Fibroblast of the conjunctiva (primary cell): ENCODE data around the gene UQCRQ.

Experiments
- DNase-seq: peaks from one replicate; pipeline ENCODE4 v3.0.0-alpha.2; 2010; ENCODE audit warnings: low read depth

UQCRQ gene

DNA sequence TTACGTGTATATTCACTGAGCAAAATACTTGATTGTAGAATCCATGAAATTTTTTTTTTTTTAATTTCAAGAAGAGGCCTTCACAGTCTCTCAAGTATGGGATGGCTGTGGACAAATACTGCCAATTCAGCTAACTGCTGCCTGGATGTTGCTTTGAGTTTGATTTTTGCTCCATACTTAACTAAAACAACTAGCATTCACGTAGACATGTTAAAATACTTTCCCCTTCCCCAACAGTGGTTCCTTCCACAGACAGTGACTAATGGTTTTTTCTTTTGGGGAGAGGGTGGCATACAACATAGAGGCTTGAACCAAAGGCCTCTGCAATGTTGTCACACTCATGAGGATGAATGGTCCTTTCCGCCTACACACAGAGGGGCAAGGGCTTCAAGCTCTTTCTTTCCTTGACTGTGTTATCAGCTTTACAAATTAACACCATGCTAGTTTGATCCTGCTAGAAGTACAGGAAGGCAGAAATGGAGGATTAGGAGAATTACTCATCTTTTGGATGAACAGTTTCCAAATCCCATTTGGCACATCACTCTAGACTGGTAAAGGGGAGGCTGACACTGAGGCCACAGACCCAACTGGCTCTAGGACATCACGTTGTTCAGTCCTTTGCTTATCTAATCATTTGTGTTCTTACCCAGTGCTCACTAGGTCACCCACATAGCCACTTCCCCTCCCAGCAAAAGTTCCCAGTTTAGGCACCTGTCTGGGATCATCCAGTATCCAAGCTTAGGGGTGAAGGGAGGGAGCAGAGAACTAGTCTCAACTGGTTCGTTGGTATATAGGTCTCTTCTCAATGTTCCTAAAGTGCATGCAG, 5.2 kb downstream of the UQCRQ start:
- DNase-seq, result no peak

DNA sequence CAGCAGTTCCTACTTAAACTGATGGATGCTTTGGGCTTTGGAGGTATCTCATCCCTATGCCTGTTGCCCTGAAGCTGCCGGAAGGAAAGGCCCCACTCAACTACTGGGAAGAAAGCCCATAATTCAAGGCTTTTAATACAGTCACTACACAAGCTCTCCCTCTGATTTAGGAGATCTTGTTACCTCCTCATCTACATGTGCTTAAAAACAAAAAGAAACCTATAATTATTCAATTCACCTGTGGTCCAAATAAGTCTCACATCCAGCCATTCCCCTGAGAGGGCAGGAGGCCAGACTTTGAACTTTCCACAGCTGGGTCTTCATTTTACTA, 6.3 kb downstream of the UQCRQ start:
- DNase-seq, result no peak

DNA sequence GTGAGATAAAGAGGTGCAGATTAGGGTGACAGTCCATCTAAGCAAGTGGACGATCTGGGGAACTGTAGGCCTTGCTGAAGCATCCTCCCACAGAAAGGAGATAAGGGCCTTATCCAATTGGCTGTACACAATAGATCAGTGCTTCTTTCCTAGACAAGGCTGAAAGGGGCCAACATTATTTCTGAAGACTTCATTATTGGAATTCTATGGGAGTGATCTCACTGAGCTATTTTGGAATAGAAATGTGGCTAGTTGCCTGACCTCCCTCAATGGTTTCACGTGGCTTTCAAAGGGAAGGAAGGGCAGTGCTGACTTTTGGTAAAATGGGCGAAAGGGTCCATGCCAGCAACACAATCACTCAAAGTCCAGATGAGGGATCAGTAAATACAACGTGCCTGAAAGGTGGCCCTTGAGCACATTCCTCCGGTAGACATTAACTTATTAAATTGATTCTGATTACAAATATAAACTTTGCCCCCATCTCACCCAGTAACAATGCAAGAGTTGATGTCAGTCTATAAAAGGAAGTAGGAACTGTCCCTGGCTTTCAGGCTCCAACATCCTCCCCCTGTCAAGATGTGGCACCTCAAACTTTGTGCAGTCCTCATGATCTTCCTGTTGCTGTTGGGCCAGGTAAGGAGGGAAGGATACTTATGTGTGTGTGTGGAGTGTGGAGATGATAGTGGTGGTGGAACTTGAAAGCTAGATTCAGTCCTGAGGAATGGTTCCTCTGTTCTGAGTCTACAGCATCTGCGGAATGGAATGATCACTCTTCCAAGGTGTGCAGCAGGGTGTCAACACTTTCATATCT, 6.9 kb downstream of the UQCRQ start, which contains the start of gene LEAP2:
Gene LEAP2, plus strand, starts transcription at position 550 of the 811 bp plus-strand sequence. Its CDS starts 27 bp downstream, at position 577.
- no peak for DNase-seq

DNA sequence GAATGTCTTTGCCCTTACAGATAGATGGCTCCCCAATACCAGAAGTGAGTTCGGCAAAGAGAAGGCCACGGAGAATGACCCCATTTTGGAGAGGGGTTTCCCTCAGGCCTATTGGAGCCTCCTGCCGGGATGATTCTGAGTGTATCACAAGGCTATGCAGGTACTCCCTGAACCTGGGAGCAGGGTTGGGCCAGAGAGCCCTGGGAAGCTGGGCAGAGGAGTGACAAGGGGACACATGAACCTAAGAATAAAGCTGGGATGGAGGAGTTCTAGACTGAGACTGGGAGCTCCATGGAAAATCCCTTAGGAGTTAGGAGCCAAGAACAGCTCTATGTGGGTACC, 7.5 kb downstream of the UQCRQ start:
- no peak for DNase-seq

DNA sequence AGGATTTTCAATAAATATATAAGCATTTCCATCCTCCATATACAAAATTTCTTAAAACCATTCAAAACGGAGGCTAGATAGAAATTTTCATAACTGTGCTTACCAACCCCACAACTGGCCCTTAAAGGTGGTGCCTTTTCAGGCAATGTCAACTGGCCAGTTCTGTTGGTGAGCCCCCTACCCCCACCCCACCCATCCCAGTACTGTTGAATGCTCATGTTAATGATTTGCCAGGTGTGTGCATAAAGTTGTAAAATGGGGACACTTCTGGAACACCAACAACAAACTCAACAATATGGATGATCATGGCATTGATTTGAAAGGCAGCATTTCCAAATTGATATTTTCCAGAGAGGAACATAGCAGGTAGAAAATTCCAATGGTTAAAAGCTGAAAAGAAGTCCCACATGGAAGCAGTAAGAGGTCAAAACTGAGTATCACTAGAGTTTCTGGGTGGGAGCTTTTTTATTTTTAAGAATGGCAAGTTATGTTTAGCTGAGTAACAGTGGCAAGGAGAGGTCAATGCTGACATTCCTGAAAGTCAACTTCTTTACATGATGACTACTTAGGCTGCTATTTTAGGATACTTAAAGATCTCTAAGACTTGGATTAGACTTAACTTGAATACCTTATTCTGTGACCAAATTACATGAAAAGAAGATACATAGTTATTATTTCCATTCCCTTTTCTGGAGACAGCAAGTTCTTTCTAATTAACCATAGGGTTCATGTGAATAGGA, 9.7 kb downstream of the UQCRQ start:
- DNase-seq, result no peak

DNA sequence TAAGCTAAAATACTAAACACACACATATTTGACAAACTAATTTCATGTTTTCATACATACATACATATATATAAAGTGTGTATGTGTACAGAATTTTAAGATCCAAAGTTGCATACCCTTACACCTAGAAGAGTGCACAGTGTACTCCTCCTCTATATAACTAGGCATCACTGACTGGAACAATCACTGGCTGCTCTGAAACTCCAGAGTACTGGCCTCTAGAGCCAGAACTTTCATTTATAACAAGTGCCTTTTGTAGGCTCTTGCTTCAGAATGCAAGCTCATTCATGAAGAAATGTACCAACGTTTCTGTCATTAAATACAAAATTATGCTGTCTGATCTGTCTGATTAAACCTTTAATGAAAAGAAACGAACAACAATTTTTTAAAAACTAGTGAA, 11.0 kb downstream of the UQCRQ start:
- DNase-seq, result no peak

DNA sequence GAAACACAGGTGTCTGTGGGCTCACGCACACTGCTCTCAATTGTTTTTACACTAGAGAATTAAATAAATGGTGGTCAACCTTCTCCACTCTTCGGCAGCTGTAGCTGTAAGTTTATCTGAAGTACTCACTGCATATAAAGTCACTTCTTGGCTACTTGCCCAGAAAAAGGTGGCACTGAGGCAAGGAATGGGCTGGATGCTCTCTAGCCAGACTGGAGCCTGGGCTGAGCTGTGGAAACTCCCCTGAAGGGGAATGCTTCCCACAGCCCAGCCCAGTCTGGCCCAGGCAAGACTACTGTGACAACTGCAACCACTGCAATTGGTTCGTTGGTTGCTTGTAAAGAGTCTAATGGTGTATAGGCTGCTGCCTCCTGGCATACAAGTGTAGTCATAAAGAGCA, 11.5 kb downstream of the UQCRQ start:
- no peak for DNase-seq

DNA sequence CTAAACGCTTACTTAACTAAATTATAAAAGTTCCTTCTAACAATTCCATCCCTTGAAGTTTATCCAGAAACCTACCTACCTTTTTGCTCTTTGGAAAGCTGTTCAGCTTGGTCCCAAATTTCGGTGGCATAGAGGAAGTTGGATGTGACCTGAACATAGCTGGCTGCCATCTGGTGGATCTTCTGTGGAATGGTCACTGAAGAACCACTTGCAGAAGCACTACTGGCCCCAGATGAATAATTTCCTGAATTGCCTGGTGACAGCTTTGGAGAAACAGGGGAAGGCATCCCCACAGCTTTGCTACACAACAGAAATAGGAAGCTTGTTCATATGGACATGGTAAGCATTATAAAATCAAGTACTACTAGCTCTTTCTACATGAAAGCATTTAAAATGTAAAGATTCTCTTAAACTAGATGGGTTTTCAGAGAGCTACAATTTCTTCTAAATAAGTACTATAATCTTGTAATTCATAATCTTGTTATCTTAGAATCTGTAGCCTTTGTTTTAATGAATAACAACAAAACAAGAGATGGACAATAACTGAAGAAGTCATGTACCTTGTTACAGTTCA, 16.9 kb downstream of the UQCRQ start:
- DNase-seq, result peak; percentile 60

DNA sequence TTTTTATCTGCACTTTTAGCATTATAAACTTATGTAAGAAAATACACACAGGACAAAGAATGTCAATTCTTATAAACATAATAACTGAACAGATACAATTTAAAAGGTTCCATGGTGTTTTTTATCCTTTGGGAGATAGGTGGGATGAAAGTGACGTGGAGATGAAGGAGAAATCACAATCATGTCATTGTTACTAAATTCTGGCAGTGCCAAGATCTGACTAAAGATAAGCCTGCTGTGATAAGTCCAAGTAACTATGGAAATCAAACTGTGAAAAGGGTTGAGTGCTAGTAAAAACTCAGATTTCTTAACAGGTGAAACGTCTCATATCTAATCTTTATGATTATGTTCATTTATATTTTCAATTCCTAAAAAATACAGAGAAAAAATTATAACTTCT, 18.1 kb downstream of the UQCRQ start:
- no peak for DNase-seq

DNA sequence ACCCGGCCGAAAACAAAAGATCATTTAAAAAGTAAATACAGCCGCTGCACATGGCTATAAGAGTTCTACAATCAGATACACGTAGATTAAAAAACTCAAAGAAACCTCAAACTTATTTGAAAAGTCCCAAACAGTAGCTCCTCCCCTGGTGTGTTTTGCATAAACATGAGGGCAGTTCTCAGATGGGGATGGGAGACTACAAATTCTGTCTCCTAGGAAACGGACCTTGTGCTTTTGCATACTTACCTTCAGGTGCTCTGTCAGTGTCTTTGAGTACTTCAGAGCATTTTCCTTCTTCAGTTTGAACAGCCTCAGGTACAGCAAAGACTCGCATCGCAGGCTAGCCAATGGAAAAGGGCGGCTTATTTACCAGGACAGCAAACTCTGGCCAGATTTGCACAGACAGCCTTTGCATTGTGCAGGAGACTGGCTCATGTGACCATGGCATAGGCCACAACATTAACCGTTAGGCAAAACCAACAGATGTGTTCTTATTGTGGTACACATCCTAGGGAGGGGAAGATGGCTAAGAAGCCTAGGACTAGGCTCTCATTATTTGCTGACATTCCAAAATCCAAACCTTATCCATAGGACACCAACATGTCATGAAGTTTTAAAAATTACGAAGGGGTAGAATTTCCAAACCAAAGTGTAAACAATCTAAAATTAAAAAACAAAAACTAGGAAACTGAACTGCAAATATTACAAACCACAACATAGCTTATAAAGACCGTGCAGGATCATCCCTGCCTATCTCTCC, 19.8 kb downstream of the UQCRQ start:
- DNase-seq, result no peak

DNA sequence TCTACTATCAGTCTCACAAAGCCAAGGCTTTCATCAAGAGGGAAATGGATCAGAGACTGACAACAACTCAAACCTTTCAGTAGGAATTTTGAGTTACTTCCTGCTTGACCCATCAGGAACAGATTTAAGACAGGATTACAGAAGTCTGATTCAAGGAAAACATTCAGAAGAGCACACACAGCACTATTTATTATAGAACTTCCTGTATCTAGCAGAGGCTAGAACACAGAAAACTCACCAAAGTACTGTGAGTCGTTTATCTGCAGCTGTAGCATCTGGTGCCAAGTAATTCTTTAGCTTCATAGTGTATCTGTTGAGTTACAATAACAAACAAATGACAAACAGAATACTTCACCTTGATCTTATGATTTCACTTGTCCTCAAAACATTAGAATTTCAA, 20.8 kb downstream of the UQCRQ start:
- no peak for DNase-seq

DNA sequence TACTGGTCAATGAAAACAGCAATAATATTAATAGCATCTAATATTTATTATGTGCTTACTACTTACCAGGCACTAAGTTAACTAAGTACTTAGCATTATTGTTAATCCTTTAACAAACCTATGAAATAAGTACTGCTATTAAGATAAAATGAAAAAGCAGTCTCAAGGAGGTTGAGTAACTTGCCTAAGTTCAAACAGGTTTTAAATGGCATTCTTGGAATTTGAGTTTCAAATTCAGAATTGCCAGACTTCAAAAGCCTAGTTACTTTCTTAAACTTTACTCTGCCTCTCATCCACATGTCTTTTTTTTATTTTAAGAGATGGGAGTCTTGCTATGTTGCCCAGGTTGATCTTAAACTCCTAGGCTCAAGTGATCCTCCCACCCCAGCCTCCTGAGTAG, 23.1 kb downstream of the UQCRQ start:
- no peak for DNase-seq

DNA sequence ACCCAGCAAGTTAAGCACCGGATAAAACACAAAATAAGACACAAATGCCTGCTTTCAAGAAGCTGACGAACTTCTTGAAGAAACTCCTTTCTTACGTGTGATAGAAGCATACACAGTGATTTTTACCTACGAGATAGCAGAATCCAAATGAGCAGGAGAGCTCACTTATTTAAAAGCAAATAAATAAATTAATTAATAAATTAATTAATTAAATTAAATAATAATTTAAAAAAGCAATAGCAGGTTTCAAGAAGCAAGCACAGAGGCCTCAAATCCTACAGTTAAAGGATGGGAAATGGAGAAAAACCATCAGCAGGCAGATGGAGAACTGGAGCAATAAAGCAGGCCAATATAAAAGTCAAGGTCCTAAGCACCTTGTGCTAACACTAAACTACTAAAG, 24.4 kb downstream of the UQCRQ start:
- DNase-seq, result no peak

DNA sequence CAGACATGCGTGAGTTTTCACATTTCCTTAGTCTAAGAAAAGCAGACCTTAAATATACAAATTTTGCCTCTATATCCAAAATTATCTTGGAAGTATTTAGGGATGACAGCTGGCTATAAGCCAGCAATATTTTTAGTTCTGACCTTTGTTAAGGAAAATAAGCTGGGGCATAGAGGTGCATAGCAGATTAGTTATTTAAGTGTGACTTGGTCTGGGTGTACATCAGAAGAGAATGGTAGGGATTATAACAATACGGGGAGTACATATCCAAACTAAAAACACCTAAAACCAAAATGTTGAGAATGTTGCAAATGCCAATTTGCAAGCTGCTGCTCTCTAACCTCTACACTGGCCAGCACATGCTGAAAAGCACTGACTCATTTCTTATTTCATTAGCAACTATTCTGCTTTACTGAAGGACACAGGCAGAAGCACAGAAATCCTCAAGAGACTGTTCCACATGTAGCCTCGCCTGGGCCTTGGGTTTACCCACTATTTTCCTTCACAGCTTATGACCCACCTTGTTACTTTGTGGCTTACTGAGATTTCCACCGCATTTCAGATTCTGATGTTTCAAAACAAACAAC, 29.4 kb downstream of the UQCRQ start:
- no peak for DNase-seq

DNA sequence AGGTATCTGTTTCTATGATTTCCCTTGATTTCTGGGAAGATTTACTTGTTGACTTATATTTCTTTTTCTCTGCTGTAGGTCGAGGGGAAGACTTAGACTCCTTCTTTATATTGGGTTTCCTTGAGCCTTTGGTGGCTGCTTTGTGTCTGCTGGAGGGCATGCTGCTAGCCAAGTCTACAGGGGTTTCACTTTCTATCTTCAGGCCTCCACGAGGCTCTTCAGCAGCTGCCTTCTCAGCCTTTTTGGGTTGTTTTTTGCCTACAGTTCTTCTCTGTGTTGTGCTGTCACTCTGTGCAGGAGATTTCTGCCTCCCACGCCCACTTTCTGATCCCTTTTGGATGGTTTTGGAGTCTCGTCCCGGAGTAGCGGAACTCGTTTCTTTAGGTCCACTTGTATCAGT, 30.2 kb downstream of the UQCRQ start:
- no peak for DNase-seq

DNA sequence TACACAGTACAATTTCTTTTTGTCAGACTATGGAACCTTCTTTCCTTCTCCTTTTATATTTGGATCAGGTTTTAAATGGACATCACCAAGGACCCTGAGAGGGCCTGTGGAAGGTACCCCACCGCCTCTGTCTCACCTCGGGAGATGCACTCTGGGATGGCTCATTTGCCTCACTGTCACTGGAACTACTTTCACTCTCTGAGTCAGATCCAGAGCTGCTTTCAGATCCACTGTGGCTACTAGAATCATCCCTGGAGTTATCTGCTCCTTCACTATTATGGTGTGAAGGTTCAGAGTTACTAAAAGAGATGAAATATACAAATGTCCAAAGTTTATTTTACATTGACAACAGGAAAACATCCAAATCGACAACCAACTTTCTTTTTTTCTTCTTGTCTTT, 31.7 kb downstream of the UQCRQ start:
- DNase-seq, result no peak

DNA sequence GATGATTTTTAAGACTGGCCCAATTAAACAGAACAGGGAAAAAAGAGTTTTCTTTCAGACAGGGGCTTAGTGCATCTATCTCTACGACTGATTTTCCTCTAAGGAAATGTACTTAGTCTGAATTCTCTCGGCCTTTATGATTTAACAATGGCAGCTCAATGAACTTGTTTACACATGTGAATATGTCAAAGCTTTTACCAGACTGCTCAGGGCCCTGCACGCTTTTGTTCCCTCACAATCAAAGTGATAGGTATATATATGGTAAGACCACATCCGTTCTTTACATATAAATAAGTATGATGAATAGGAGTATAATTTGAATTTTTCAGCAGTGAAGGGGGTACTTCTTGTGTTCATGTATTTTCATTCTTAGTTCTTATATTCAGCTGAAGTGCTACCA, 34.6 kb downstream of the UQCRQ start:
- no peak for DNase-seq

DNA sequence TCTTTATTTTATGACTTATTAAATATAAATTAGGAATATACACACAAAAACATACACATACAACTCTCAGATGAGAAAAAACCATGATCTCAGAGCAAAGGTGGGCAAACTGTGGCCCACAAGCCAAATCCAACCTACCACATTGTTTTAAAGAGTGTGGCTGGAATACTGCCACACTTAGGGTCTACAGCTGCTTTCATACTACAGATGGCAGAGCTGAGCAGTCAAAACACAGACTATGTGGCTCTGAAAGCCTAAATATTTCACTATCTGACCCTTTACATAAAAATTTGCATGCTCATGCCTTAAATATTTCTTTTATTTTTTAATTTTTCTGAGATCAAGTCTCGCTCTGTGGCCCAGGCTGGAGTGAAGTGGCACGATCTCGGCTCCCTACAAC, 35.3 kb downstream of the UQCRQ start:
- DNase-seq, result no peak

DNA sequence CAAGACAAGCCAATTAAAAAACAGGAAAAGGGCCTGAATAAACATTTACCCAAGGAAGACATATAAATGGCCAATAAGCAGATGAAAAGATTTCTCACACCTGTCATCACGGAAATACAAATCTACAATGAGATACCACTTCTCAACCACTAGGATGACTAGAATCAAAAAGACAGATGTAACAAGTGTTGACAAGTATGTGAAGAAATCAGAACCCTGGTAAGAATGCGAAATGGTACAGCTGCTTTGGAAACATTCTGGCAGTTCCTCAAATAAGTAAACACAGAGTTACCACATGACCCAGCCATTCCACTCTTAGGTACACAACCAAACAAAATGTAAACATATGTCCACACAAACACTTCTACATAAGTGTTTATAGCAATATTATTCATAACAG, 39.5 kb downstream of the UQCRQ start:
- peak; percentile 6 for DNase-seq

DNA sequence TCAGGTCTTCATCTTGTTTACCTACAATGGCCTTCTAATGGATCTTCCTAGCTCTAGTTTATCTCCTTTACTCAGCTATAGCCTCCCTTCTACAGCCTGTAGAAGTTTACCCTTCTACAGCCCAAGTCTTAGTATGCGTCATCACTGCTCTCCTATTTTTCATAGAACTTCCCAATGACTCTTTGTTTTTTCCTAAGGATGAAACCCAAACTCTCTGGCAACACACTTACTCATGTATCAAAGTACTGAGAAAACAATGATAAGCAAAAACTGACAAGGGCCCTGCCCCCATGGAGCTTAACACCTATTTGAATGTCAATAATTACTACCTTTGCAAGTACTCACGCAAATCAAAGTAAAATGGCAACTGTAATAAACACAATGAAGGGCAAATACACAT, 40.7 kb downstream of the UQCRQ start:
- no peak for DNase-seq

DNA sequence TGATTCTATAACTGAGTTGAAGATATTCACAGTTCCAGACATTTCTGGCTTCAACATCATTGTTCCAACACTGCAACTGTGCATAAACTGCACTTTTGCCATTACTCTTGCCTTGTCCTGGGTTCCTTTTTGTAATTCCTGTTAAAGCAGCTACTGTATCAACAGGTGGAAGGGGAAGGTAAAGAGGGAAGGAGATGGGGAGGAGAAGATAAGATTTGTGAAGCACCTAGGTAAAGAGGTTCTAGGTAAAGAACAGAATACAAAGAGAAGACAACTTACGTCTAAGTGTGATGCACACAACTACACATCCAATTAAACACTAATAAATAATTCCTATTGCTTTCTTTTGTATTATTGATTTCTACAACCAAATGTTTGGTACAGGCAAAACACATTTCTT, 43.3 kb downstream of the UQCRQ start:
- no peak for DNase-seq

DNA sequence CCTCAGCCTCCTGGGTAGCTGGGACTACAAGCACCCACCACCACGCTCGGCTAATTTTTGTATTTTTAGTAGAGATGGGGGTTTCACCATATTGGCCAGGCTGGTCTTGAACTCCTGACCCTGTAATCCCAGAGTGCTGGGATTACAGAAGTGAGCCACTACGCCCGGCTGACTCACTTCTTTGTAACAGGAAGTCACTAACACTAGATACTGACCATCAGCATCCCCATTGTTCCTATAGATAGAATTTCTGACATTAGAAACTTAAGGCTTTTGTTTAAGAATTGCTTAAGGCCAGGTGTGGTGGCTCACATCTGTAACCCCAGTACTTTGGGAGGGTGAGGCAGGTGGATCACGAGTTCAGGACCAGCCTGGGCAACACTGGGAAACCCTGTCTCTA, 49.2 kb downstream of the UQCRQ start:
- DNase-seq, result no peak
